SK-N-SH treated with all-trans-retinoic acid at 6 μM for 48 hours (cell line): ENCODE data around the gene C6orf118.

Source experiments
- OSR1 ChIP-seq: fragments of 250-450 bp; sonication (Bioruptor Pico); IDR thresholded peaks from 2 replicates; pipeline ENCODE4 v1.8.0; 2022; ENCODE audit warnings: moderate library complexity, mild to moderate bottlenecking, inconsistent platforms
- PATZ1 ChIP-seq: fragments of 250-450 bp; sonication (Bioruptor Pico); IDR thresholded peaks from 2 replicates; pipeline ENCODE4 v1.8.0; 2020; ENCODE audit warnings: mild to moderate bottlenecking, moderate library complexity, borderline replicate concordance

- no peak for TF ChIP-seq PATZ1 (CRISPR knock-in tag)
- no peak for TF ChIP-seq OSR1 (CRISPR knock-in tag)
These were observed 10.5 kb downstream of the C6orf118 start for GRCh38 chr6:165298875-165299274.
